Myocyte (in vitro differentiated cells): ENCODE results near the gene SPEM1. TPM values are rescaled to one million over a fixed set of nuclear protein-coding genes. Genes with fewer than 3 reads are reported as not detected.

Source experiments
- DNase-seq: peaks from one replicate; pipeline ENCODE4 v3.0.0-alpha.2; 2012; ENCODE audit warnings: low read depth
- total RNA-seq: library from RNA; depleted of rRNA; stranded (reverse); fragments of >200 nt; gene quantifications from 2 replicates; pipeline ENCODE4 v1.2.3, GENCODE V29; 2014

SPEM1 gene
- total RNA-seq, 1 donor from 2014 or later, result not detected

GRCh38 chr17:7396147-7396546 lies 24.0 kb upstream of the SPEM1 start:
- DNase-seq, result no peak

- DNase-seq, result no peak
Measured at GRCh38 chr17:7398612-7399011, 21.5 kb upstream of the SPEM1 start.

GRCh38 chr17:7403043-7403726 lies 16.9 kb upstream of the SPEM1 start:
- no peak for DNase-seq

- peak; percentile 83 for DNase-seq
Measured at GRCh38 chr17:7403727-7403976, 16.5 kb upstream of the SPEM1 start.

- peak; percentile 100 for DNase-seq
Measured at GRCh38 chr17:7403977-7404736, 16.0 kb upstream of the SPEM1 start, which contains the start of gene TMEM256. Gene TMEM256 (minus strand): TSS chr17:7404097. CDS start chr17:7404084, 13 bp downstream.

- no peak for DNase-seq
Measured at GRCh38 chr17:7404737-7405349, 15.3 kb upstream of the SPEM1 start.

- DNase-seq, result no peak
Measured at GRCh38 chr17:7405350-7406234, 14.5 kb upstream of the SPEM1 start.

- DNase-seq, result no peak
Measured at GRCh38 chr17:7406235-7406825, 13.8 kb upstream of the SPEM1 start.

GRCh38 chr17:7407082-7407481 lies 13.0 kb upstream of the SPEM1 start:
- DNase-seq, result no peak

GRCh38 chr17:7407485-7408251 lies 12.5 kb upstream of the SPEM1 start, which contains the start of gene NLGN2:
Gene NLGN2 (plus strand): TSS chr17:7407845. CDS start chr17:7408256, 411 bp downstream.
- DNase-seq, result no peak

GRCh38 chr17:7408252-7408727 lies 11.8 kb upstream of the SPEM1 start:
- DNase-seq, result no peak

- DNase-seq, result no peak
Measured at GRCh38 chr17:7408863-7409262, 11.3 kb upstream of the SPEM1 start.

GRCh38 chr17:7409716-7410115 lies 10.4 kb upstream of the SPEM1 start:
- DNase-seq, result no peak

GRCh38 chr17:7410634-7411426 lies 9.3 kb upstream of the SPEM1 start:
- DNase-seq, result no peak

- no peak for DNase-seq
Measured at GRCh38 chr17:7411427-7411750, 8.7 kb upstream of the SPEM1 start.

- no peak for DNase-seq
Measured at GRCh38 chr17:7413346-7413985, 6.7 kb upstream of the SPEM1 start.

GRCh38 chr17:7414837-7415236 lies 5.3 kb upstream of the SPEM1 start:
- no peak for DNase-seq

- DNase-seq, result no peak
Measured at GRCh38 chr17:7415784-7416183, 4.3 kb upstream of the SPEM1 start.

GRCh38 chr17:7416323-7416722 lies 3.8 kb upstream of the SPEM1 start:
- no peak for DNase-seq
